Keratinocyte (primary cell): ENCODE results near the gene SLC12A8.

Experiments
- EZH2 ChIP-seq: IDR thresholded peaks from one replicate; pipeline ENCODE4 v1.6.1; 2012; ENCODE audit warnings: inconsistent platforms, mild to moderate bottlenecking, low read length, moderate library complexity
- TF ChIP-seq, protein P1 (sequence below), 3 experiments: IDR thresholded peaks in 1 of 3; conservative IDR thresholded peaks in 1 of 3; optimal IDR thresholded peaks in 1 of 3; 2 replicates in 2 of 3; 3 replicates in 1 of 3; pipeline versions ENCODE3 to v1.5.1; 2011; ENCODE audit warnings: low read length in 3 of 3, mild to moderate bottlenecking in 3 of 3, moderate library complexity in 2 of 3, control low read depth in 1 of 3, inconsistent platforms in 1 of 3; ENCODE audit not compliant: insufficient read depth in 2 of 3; ENCODE audit errors: extremely low read depth in 1 of 3

DNA sequence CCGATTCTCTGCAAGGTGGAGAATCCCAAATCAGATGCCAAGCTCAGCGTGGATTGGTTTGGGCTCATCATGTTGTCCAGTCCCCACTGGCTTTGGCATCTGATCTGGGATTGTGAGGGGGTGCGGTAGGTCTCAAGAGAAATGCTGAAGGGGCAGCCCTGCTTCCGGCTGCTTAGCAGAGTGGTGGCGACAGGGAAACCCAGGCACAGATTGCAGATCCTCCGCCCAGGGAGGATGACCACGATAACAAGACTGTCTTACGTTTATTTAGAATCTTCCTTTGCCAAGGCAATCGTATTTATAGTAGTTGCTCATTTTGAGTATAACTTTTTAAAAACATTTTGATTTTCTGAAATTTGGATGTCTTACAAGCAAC, 61.1 kb downstream of the SLC12A8 start:
- TF ChIP-seq, protein P1, sequence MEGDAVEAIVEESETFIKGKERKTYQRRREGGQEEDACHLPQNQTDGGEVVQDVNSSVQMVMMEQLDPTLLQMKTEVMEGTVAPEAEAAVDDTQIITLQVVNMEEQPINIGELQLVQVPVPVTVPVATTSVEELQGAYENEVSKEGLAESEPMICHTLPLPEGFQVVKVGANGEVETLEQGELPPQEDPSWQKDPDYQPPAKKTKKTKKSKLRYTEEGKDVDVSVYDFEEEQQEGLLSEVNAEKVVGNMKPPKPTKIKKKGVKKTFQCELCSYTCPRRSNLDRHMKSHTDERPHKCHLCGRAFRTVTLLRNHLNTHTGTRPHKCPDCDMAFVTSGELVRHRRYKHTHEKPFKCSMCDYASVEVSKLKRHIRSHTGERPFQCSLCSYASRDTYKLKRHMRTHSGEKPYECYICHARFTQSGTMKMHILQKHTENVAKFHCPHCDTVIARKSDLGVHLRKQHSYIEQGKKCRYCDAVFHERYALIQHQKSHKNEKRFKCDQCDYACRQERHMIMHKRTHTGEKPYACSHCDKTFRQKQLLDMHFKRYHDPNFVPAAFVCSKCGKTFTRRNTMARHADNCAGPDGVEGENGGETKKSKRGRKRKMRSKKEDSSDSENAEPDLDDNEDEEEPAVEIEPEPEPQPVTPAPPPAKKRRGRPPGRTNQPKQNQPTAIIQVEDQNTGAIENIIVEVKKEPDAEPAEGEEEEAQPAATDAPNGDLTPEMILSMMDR (optimal IDR thresholded peaks at IDR 0.05 in 1 of 3, IDR thresholded peaks at IDR 0.05 in 1 of 3, conservative IDR thresholded peaks at IDR 0.05 in 1 of 3; ENCODE audit: extremely low read depth in 1 of 3, insufficient read depth in 2 of 3, low read length in 3 of 3) = no peak
- no peak for TF ChIP-seq EZH2
